ENCODE data around the gene FEN1.
A peak's percentile ranks its signal among the peaks of the same experiment; 100 is the strongest.

The FEN1 gene

GRCh38 chr11:61828629-61829407 lies 36.1 kb downstream of the FEN1 start (continued):
- no peak for TF ChIP-seq TSHZ1 (tag by site-specific recombination; IDR thresholded peaks at IDR 0.05; ENCODE audit: borderline replicate concordance)
- TF ChIP-seq PRDM6 (tag by site-specific recombination; IDR thresholded peaks at IDR 0.05), result no peak
- TF ChIP-seq YY1 (tag by site-specific recombination; IDR thresholded peaks at IDR 0.05), result 0 out of 2 replicates have a peak, but pooled peaks have one; percentile 59
- TF ChIP-seq ZNF707 (tag by site-specific recombination; IDR thresholded peaks at IDR 0.05), result no peak
- TF ChIP-seq ZNF600 (tag by site-specific recombination; IDR thresholded peaks at IDR 0.05), result 0 out of 2 replicates have a peak, but pooled peaks have one; percentile 7
- TF ChIP-seq ZBTB10 (tag by site-specific recombination; IDR thresholded peaks at IDR 0.05), result peak; percentile 54
- no peak for TF ChIP-seq ZNF529 (tag by site-specific recombination; IDR thresholded peaks at IDR 0.05; ENCODE audit: insufficient replicate concordance)
- TF ChIP-seq ZNF521 (tag by site-specific recombination; IDR thresholded peaks at IDR 0.05), result no peak
- no peak for TF ChIP-seq KLF17 (tag by site-specific recombination; IDR thresholded peaks at IDR 0.05)
- TF ChIP-seq ZNF423 (tag by site-specific recombination; IDR thresholded peaks at IDR 0.05), result no peak
- no peak for TF ChIP-seq ZBTB21 (tag by site-specific recombination; IDR thresholded peaks at IDR 0.05)
- TF ChIP-seq KLF16 (tag by site-specific recombination; IDR thresholded peaks at IDR 0.05), result no peak
- TF ChIP-seq ZNF140 (tag by site-specific recombination; IDR thresholded peaks at IDR 0.05), result no peak; the same call in 1 of the 2 replicates
- no peak for TF ChIP-seq ZNF311 (tag by site-specific recombination; IDR thresholded peaks at IDR 0.05; ENCODE audit: borderline replicate concordance)
- peak; percentile 42 for TF ChIP-seq PATZ1 (tag by site-specific recombination; IDR thresholded peaks at IDR 0.05)
- TF ChIP-seq SP2 (tag by site-specific recombination; IDR thresholded peaks at IDR 0.05), result peak; percentile 57
- peak; percentile 32; the same call in 1 of the 2 replicates for TF ChIP-seq ZSCAN30 (tag by site-specific recombination; IDR thresholded peaks at IDR 0.05)
- TF ChIP-seq ZFP37 (tag by site-specific recombination; IDR thresholded peaks at IDR 0.05), result no peak
- TF ChIP-seq ZIC2 (tag by site-specific recombination; IDR thresholded peaks at IDR 0.05), result peak; percentile 20
- TF ChIP-seq ZNF670 (tag by site-specific recombination; IDR thresholded peaks at IDR 0.05; ENCODE audit: low read depth), result no peak
- TF ChIP-seq GLI4 (tag by site-specific recombination; IDR thresholded peaks at IDR 0.05), result no peak
- TF ChIP-seq ZFP3 (tag by site-specific recombination; IDR thresholded peaks at IDR 0.05; ENCODE audit: low read depth), result no peak
- TF ChIP-seq ZNF645 (tag by site-specific recombination; IDR thresholded peaks at IDR 0.05), result no peak
- TF ChIP-seq ZNF610 (tag by site-specific recombination; IDR thresholded peaks at IDR 0.05; ENCODE audit: borderline replicate concordance), result no peak
- TF ChIP-seq GLIS1 (tag by site-specific recombination; IDR thresholded peaks at IDR 0.05), result no peak
- peak; percentile 26; the same call in 1 of the 2 replicates for TF ChIP-seq ZNF335 (tag by site-specific recombination; conservative IDR thresholded peaks at IDR 0.05)
- TF ChIP-seq ZNF548 (tag by site-specific recombination; IDR thresholded peaks at IDR 0.05), result no peak
- no peak for TF ChIP-seq ZNF214 (tag by site-specific recombination; IDR thresholded peaks at IDR 0.05; ENCODE audit: borderline replicate concordance)
